Neural progenitor cell (in vitro differentiated cells): ENCODE measurements around the gene HELQ. TPM values are rescaled to one million over a fixed set of nuclear protein-coding genes. Genes with fewer than 3 reads are reported as not detected.
A peak's percentile ranks its signal among the peaks of the same experiment; 100 is the strongest.

Experiments
- DNase-seq: peaks from one replicate; pipeline ENCODE4 v3.0.0-alpha.2; 2016; ENCODE audit warnings: low spot score
- H2AFZ ChIP-seq: fragments of 200-600 bp; sonication (generic); replicated peaks from 2 replicates; pipeline ENCODE4 v1.6.1; 2016; ENCODE audit warnings: antibody characterized with exemption
- H3F3A ChIP-seq: fragments of 200-600 bp; sonication (generic); 2 replicates; pipeline ENCODE4 v1.6.1; 2016; ENCODE audit warnings: antibody characterized with exemption, low read depth
- H3K27ac ChIP-seq: fragments of 200-600 bp; sonication (generic); 2 replicates; pipeline ENCODE4 v1.5.1; 2016; ENCODE audit warnings: mild to moderate bottlenecking
- H3K27me3 ChIP-seq: fragments of 200-600 bp; sonication (generic); 2 replicates; pipeline ENCODE4 v1.6.1; 2016; ENCODE audit warnings: mild to moderate bottlenecking, moderate library complexity
- H3K36me3 ChIP-seq: fragments of 200-600 bp; sonication (generic); 2 replicates; pipeline ENCODE4 v1.5.1; 2016
- H3K4me1 ChIP-seq: fragments of 200-600 bp; sonication (generic); 2 replicates; pipeline ENCODE4 v1.6.1; 2016; ENCODE audit warnings: mixed run types
- H3K4me2 ChIP-seq: fragments of 200-600 bp; sonication (generic); 2 replicates; pipeline ENCODE4 v1.6.1; 2016
- H3K4me3 ChIP-seq: fragments of 200-600 bp; sonication (generic); 2 replicates; pipeline ENCODE4 v1.5.1; 2016
- H3K79me2 ChIP-seq: fragments of 200-600 bp; sonication (generic); 2 replicates; pipeline ENCODE4 v1.6.1; 2016; ENCODE audit warnings: low read depth
- H3K9ac ChIP-seq: fragments of 200-600 bp; sonication (generic); 2 replicates; pipeline ENCODE4 v1.6.1; 2016
- H3K9me3 ChIP-seq: fragments of 200-600 bp; sonication (generic); 2 replicates; pipeline ENCODE4 v1.5.1; 2016; ENCODE audit warnings: low read depth
- H4K20me1 ChIP-seq: fragments of 200-600 bp; sonication (generic); 2 replicates; pipeline ENCODE4 v1.6.1; 2016; ENCODE audit warnings: low read depth
- H3K27ac Mint-ChIP-seq: 3 replicates; pipeline ENCODE4 v1.8.0; 2021; ENCODE audit warnings: mixed read lengths
- H3K27me3 Mint-ChIP-seq: 2 replicates; pipeline ENCODE4 v1.8.0; 2022; ENCODE audit warnings: low read depth, mild to moderate bottlenecking, inconsistent platforms, moderate library complexity, mixed read lengths; ENCODE audit not compliant: insufficient read depth
- H3K36me3 Mint-ChIP-seq: 3 replicates; pipeline ENCODE4 v1.8.0; 2021; ENCODE audit warnings: mixed read lengths
- H3K4me1 Mint-ChIP-seq: 3 replicates; pipeline ENCODE4 v1.8.0; 2021; ENCODE audit warnings: mixed read lengths
- H3K4me3 Mint-ChIP-seq: 3 replicates; pipeline ENCODE4 v1.8.0; 2021; ENCODE audit warnings: mild to moderate bottlenecking, moderate library complexity, mixed read lengths
- H3K9me3 Mint-ChIP-seq: 3 replicates; pipeline ENCODE4 v1.8.0; 2020; ENCODE audit warnings: mixed read lengths
- CTCF ChIP-seq: fragments of 200-600 bp; sonication (generic); IDR thresholded peaks from 2 replicates; pipeline ENCODE4 v1.5.1; 2017; ENCODE audit warnings: antibody characterized with exemption, mild to moderate bottlenecking
- EZH2 ChIP-seq: fragments of 200-600 bp; sonication (generic); IDR thresholded peaks from 2 replicates; pipeline ENCODE4 v1.6.1; 2017; ENCODE audit warnings: antibody characterized with exemption, mild to moderate bottlenecking, moderate library complexity
- EZH2phosphoT487 ChIP-seq: fragments of 200-600 bp; sonication (generic); IDR thresholded peaks from 2 replicates; pipeline ENCODE4 v1.6.1; 2017; ENCODE audit warnings: antibody characterized with exemption
- total RNA-seq: library from RNA; depleted of rRNA; stranded (reverse); fragments of >200 nt; gene quantifications from 2 replicates; pipeline ENCODE4 v1.2.3, GENCODE V29; 2015; ENCODE audit warnings: low replicate concordance

HELQ gene
- total RNA-seq, 1 donor from 2014 or later = 15.3 TPM

DNA sequence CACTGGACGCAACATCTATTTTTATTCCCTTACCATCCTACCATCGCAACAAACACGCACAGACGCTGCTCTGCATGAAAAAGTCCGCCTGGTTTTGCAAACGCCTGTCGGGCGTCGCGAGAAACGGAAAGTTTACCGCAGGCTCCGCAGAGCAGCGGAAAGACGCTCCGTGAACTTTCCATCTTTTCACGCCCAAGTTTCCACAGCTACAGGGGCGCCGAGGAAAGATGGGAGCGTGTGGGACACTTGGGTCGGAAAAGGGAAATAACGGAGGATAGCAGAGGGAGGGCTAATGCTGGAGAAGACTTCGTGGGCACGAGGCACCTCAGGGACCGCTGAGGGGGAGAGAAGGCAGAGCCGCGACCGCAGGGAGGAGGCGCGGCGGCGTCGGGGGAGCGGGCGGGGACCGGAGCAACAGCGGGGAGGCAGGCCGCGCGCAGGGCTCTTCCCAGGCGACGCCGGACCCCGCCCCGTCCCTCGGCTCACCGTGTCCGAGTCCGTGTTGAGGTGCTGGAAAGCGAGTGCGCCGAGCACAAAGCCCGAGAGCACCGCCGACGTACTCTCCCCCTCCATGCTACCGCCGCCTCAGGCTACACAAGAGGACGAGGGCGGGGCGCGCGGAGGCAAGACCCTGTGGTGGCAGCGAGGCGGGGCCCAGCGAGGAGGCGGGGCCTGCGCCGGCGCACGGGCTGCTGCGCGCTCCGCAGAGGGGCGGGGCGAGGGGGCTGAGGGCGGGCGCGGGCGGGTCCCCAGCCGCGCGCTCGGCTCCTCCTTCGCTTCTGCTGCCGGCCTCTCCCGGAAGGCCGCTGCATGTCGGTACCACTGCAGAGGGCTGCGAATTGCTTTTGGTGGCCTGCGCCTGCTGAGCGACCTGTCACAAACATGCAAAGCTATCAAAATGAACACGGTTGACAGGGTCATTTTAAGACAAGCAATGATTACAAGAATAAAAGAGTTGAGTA lies 29.2 kb upstream of the HELQ start, which contains the start of gene ABRAXAS1:
Gene ABRAXAS1, minus strand, starts transcription at position 601 of the 962 bp plus-strand sequence. Its CDS starts 28 bp downstream, at position 573.
- peaks cover 20% of the 10 kb centered on the region for H3K4me1 ChIP-seq
- Mint-ChIP-seq H3K9me3 (no peaks in the 10 kb centered on the region), H3K27ac (peak within 1 kb of the TSS; percentile 70), H3K27me3 (peaks cover 4% of the 10 kb centered on the region), H3K4me3 (peak within 1 kb of the TSS; percentile 96), H3K4me1 (peaks cover 22% of the 10 kb centered on the region), H3K36me3 (no peaks in the 10 kb centered on the region)
- peak within 1 kb of the TSS; percentile 86 for H3K27ac ChIP-seq
- H3K4me2 ChIP-seq = peak within 1 kb of the TSS; percentile 81
- H3F3A ChIP-seq = peaks cover 10% of the 10 kb centered on the region
- peak within 1 kb of the TSS; percentile 97 for H2AFZ ChIP-seq
- TF ChIP-seq EZH2 (peak; percentile 61), EZH2phosphoT487 (no peak), CTCF (no peak)
- H3K9me3 ChIP-seq = no peaks in the 10 kb centered on the region
- peaks cover 8% of the 10 kb centered on the region for H3K27me3 ChIP-seq
- H3K4me3 ChIP-seq = peak within 1 kb of the TSS; percentile 67
- H3K79me2 ChIP-seq = peaks cover 12% of the 10 kb centered on the region
- H4K20me1 ChIP-seq = no peaks in the 10 kb centered on the region
- peak; percentile 99 for DNase-seq
- H3K9ac ChIP-seq = peak within 1 kb of the TSS; percentile 53
- H3K36me3 ChIP-seq = peaks cover 3% of the 10 kb centered on the region

GRCh38 chr4:83473966-83474365 lies 18.3 kb upstream of the HELQ start:
- no peaks in the 10 kb centered on the region for H3K36me3 Mint-ChIP-seq

GRCh38 chr4:83473423-83473822 lies 17.8 kb upstream of the HELQ start:
- no peaks in the 10 kb centered on the region for H3K9me3 Mint-ChIP-seq
- no peaks in the 10 kb centered on the region for H3K4me1 ChIP-seq
- no peaks in the 10 kb centered on the region for H3F3A ChIP-seq
- peak overlapping the region; percentile 34 for H3K9ac ChIP-seq
- H3K27ac Mint-ChIP-seq = no peak overlapping the region
- H3K9me3 ChIP-seq = no peaks in the 10 kb centered on the region
- no peak overlapping the region for H3K4me3 Mint-ChIP-seq
- no peaks in the 10 kb centered on the region for H3K36me3 ChIP-seq
- H3K4me3 ChIP-seq = no peak overlapping the region
- no peak overlapping the region for H3K4me2 ChIP-seq
- no peak for TF ChIP-seq CTCF
- TF ChIP-seq EZH2 = no peak
- no peak for TF ChIP-seq EZH2phosphoT487
- no peaks in the 10 kb centered on the region for H3K4me1 Mint-ChIP-seq
- H3K27me3 Mint-ChIP-seq = peaks cover 2% of the 10 kb centered on the region
- no peaks in the 10 kb centered on the region for H4K20me1 ChIP-seq
- DNase-seq = no peak
- H2AFZ ChIP-seq = no peak overlapping the region
- no peak overlapping the region for H3K27ac ChIP-seq
- no peaks in the 10 kb centered on the region for H3K79me2 ChIP-seq
- no peaks in the 10 kb centered on the region for H3K27me3 ChIP-seq
- no peaks in the 10 kb centered on the region for H3K36me3 Mint-ChIP-seq

More at GRCh38 chr4:83473966-83474365, 18.3 kb upstream of the HELQ start:
- Mint-ChIP-seq H3K9me3 (no peaks in the 10 kb centered on the region), H3K4me1 (no peaks in the 10 kb centered on the region), H3K27ac (no peak overlapping the region), H3K27me3 (peaks cover 2% of the 10 kb centered on the region), H3K4me3 (no peak overlapping the region)
- H3K9me3 ChIP-seq = no peaks in the 10 kb centered on the region
- H3K4me2 ChIP-seq = no peak overlapping the region
- no peak overlapping the region for H2AFZ ChIP-seq
- H3K79me2 ChIP-seq = no peaks in the 10 kb centered on the region
- H3K9ac ChIP-seq = no peak overlapping the region
- no peaks in the 10 kb centered on the region for H4K20me1 ChIP-seq
- H3K4me3 ChIP-seq = no peak overlapping the region
- no peaks in the 10 kb centered on the region for H3K36me3 ChIP-seq
- H3K4me1 ChIP-seq = no peaks in the 10 kb centered on the region
- no peaks in the 10 kb centered on the region for H3K27me3 ChIP-seq
- TF ChIP-seq CTCF (no peak), EZH2 (no peak), EZH2phosphoT487 (no peak)
- H3K27ac ChIP-seq = no peak overlapping the region
- no peaks in the 10 kb centered on the region for H3F3A ChIP-seq
- DNase-seq = no peak
